Measurements from ENCODE around the gene PSENEN. TPM values are rescaled to one million over a fixed set of nuclear protein-coding genes. Genes with fewer than 3 reads are reported as not detected.

PSENEN gene
- total RNA-seq (10 to 100 TPM; 34.7 to 41.0 (median 36.7) TPM), polyA plus RNA-seq (100 to 1,000 TPM in 1 of 3 donors, 10 to 100 TPM in 2; 61.6 to 116 (median 67.7) TPM)
- long read RNA-seq, donor 1, transcript PSENEN-202 (4 exons, 1,661 nt) = major isoform, 12 of 14 reads
- long read RNA-seq, donor 1, partial matches to known transcripts = 0 of 14 reads
- long read RNA-seq, donor 1, other reads (novel, unspliced or antisense) = 0 of 14 reads
- long read RNA-seq, donor 2, transcript PSENEN-202 (4 exons, 1,661 nt) = major isoform, 14 of 17 reads
- long read RNA-seq, donor 2, partial matches to known transcripts = 0 of 17 reads
- long read RNA-seq, donor 2, other reads (novel, unspliced or antisense) = 0 of 17 reads

GRCh38 chr19:35745328-35746086 lies at the start of gene PSENEN, which contains the start of gene U2AF1L4:
PSENEN (plus strand) TSS chr19:35745651; CDS start chr19:35745931, 280 bp downstream.
U2AF1L4 (minus strand) TSS chr19:35745418; CDS start chr19:35745391, 27 bp downstream.
- Histone ChIP-seq H3K27ac (peak within 1 kb of the TSS; percentile 100), H3K36me3 (ENCODE audit: insufficient read depth in 1 of 2, low read depth in 1 of 2) (peaks cover 0 to 30% of the 10 kb centered on the region in 2 donors), H3K27me3 (ENCODE audit: insufficient read depth in 3 of 3, low read length in 2 of 3) (no peaks in the 10 kb centered on the region), H3K4me3 (peak within 1 kb of the TSS; percentile 89), H3K4me1 (peaks cover 42% of the 10 kb centered on the region), H3K9me3 (no peaks in the 10 kb centered on the region)
- peak; percentile 77 to 84 (median 82) for ATAC-seq
- no peak for TF ChIP-seq CTCF (IDR thresholded peaks at IDR 0.05)
- peak; percentile 97 to 98 for DNase-seq
- intact Hi-C loops (cut with DNase I) = loop anchor here in 1 of 2 donors (5.0 kb wide), 1 partner anchor 187 kb away; no protein-coding TSS in a partner anchor
- WGBS, 3 donors = 0 to 1% (median 1%) methylated on average over 38 to 40 of the region's 40 CpGs

- Histone ChIP-seq H3K27ac (no peak overlapping the region), H3K27me3 (ENCODE audit: insufficient read depth in 3 of 3, low read length in 2 of 3) (no peaks in the 10 kb centered on the region), H3K36me3 (ENCODE audit: insufficient read depth in 1 of 2, low read depth in 1 of 2) (no peaks in the 10 kb centered on the region), H3K4me3 (no peak overlapping the region), H3K9me3 (no peaks in the 10 kb centered on the region), H3K4me1 (no peaks in the 10 kb centered on the region)
- WGBS, 3 donors = 74 to 85% (median 75%) methylated on average over 2 of the region's 2 CpGs
- DNase-seq (no peak), ATAC-seq (no peak)
- intact Hi-C loops (cut with DNase I) = loop anchor here in 1 of 2 donors (2.0 kb wide), 1 partner anchor 21 kb away; no protein-coding TSS in a partner anchor
- no peak for TF ChIP-seq CTCF (IDR thresholded peaks at IDR 0.05)
Observed at GRCh38 chr19:35695895-35696422, 49.5 kb upstream of the PSENEN start.

GRCh38 chr19:35696835-35697234 lies 48.6 kb upstream of the PSENEN start:
- ATAC-seq = no peak
- no peak for DNase-seq
- Histone ChIP-seq H3K27ac (no peak overlapping the region), H3K4me1 (no peaks in the 10 kb centered on the region), H3K4me3 (no peak overlapping the region), H3K36me3 (ENCODE audit: insufficient read depth in 1 of 2, low read depth in 1 of 2) (no peaks in the 10 kb centered on the region), H3K9me3 (no peaks in the 10 kb centered on the region), H3K27me3 (ENCODE audit: insufficient read depth in 3 of 3, low read length in 2 of 3) (no peaks in the 10 kb centered on the region)
- 63 to 69% (median 68%) methylated on average over 4 of the region's 4 CpGs for WGBS, 3 donors
- TF ChIP-seq CTCF (IDR thresholded peaks at IDR 0.05) = no peak
- intact Hi-C loops (cut with DNase I) = no loop called here

- peak; percentile 100 for ATAC-seq
- no peak overlapping the region for H3K27ac ChIP-seq
- peaks cover 5% of the 10 kb centered on the region for H3K4me1 ChIP-seq
- H3K9me3 ChIP-seq = no peaks in the 10 kb centered on the region
- H3K27me3 ChIP-seq (ENCODE audit: insufficient read depth in 3 of 3, low read length in 2 of 3) = no peaks in the 10 kb centered on the region
- 0% methylated on average over 50 of the region's 50 CpGs for WGBS, 3 donors
- intact Hi-C loops (cut with DNase I) = no loop called here
- peak overlapping the region; percentile 70 for H3K4me3 ChIP-seq
- no peaks in the 10 kb centered on the region for H3K36me3 ChIP-seq (ENCODE audit: insufficient read depth in 1 of 2, low read depth in 1 of 2)
- no peak for TF ChIP-seq CTCF (IDR thresholded peaks at IDR 0.05)
- peak; percentile 95 to 97 for DNase-seq
Observed at GRCh38 chr19:35702223-35703012, 43.0 kb upstream of the PSENEN start.

All from psoas muscle (tissue), 8 donors.